Measurements from ENCODE around the gene AKAP8L.

AKAP8L gene

DNA sequence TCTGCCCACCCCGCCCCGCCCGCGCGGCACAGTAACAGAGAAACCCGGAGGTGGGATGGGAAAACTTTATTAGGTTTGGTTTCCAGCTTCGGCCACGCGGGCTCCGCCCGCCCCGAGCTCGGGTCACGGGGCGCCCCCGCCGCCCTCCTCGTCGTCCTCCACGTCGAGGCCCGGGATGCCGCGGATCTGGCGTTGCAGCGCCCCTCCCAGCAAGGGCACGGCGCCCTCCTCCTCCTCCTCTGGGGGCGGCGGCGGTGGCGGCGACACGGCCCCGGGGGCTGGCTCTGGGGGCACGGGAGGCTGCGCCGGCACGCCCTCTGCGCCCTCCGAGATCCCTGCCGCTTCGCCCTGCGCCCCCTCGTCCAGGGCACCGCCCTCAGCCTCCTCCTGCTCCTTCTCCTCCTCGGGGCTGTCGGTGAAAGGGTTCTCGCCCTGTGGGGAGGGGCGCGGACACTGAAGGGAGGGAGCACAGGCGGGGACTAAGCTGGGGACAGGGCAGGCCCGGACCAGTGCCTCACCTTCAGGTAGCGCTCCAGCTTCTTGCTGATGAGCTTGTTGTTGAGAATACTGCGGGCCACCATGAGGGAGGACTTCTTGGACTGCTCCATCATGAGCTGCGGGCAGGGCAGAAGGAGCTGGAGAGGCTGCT lies 38.7 kb downstream of the AKAP8L start:
- H3K36me3 ChIP-seq (ENCODE audit: control insufficient read depth in 1 of 2, insufficient read depth in 2 of 2, low read length in 2 of 2), result peaks cover 4 to 9% of the 10 kb centered on the region in 2 donors
- H3K9ac ChIP-seq (ENCODE audit: low read depth in 1 of 2, low read length in 2 of 2), result peak overlapping the region; percentile 64 to 82
- H3K27ac ChIP-seq (ENCODE audit: low read depth, low read length), result peak overlapping the region; percentile 73
- H3K27me3 ChIP-seq (ENCODE audit: control insufficient read depth in 1 of 2, insufficient read depth in 2 of 2, low read length in 2 of 2), result no peaks in the 10 kb centered on the region
- no peaks in the 10 kb centered on the region for H3K9me3 ChIP-seq (ENCODE audit: control insufficient read depth in 1 of 2, low read length in 2 of 2)
- H3K4me3 ChIP-seq (ENCODE audit: low read depth in 1 of 2, low read length in 2 of 2), result peak overlapping the region; percentile 74 to 76
- peaks cover 24 to 27% of the 10 kb centered on the region in 2 donors for H3K4me1 ChIP-seq (ENCODE audit: control insufficient read depth in 1 of 2, insufficient read depth in 2 of 2, low read length in 2 of 2)

- Histone ChIP-seq H3K27ac (ENCODE audit: low read depth, low read length) (peak within 1 kb of the TSS; percentile 94), H3K4me3 (ENCODE audit: low read depth in 1 of 2, low read length in 2 of 2) (peak within 1 kb of the TSS; percentile 85 to 100), H3K4me1 (ENCODE audit: control insufficient read depth in 1 of 2, insufficient read depth in 2 of 2, low read length in 2 of 2) (peaks cover 24 to 34% of the 10 kb centered on the region in 2 donors), H3K9ac (ENCODE audit: low read depth in 1 of 2, low read length in 2 of 2) (peak within 1 kb of the TSS; percentile 64 to 82), H3K36me3 (ENCODE audit: control insufficient read depth in 1 of 2, insufficient read depth in 2 of 2, low read length in 2 of 2) (peaks cover 4 to 16% of the 10 kb centered on the region in 2 donors), H3K27me3 (ENCODE audit: control insufficient read depth in 1 of 2, insufficient read depth in 2 of 2, low read length in 2 of 2) (no peaks in the 10 kb centered on the region), H3K9me3 (ENCODE audit: control insufficient read depth in 1 of 2, low read length in 2 of 2) (no peaks in the 10 kb centered on the region)
Measured at GRCh38 chr19:15379083-15379998, 39.4 kb downstream of the AKAP8L start, which contains the start of gene AKAP8. AKAP8 (minus strand) TSS chr19:15379787; CDS start chr19:15379731, 56 bp downstream.

DNA sequence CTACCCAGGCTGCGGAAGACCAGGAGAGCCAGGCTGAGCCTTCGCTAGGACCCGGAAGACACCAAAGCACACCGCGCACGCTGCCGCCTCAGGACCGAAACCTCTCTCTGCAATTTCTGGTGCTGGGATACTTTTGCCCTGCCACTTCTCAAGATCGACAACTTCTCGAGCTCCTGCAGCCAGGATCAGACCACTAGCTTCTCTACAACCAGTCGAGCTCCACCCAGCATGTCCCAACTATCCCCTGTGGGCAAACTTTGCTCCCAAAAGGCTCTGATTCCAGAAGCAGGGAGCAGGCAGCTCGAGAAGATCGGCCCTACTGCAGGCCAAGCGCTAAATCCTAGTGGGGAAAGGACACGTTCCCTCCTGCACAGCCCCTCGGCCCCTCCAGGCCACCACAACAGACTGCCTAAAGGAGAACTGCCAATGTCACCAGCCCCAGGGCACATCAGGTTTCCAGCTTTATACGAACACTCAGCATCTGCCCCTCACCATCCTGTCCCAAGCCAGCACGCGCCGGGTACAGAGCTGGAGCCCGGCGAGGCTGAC lies 40.2 kb downstream of the AKAP8L start:
- H3K4me1 ChIP-seq (ENCODE audit: control insufficient read depth in 1 of 2, insufficient read depth in 2 of 2, low read length in 2 of 2), result peaks cover 24 to 37% of the 10 kb centered on the region in 2 donors
- peak overlapping the region; percentile 60 to 82 for H3K9ac ChIP-seq (ENCODE audit: low read depth in 1 of 2, low read length in 2 of 2)

DNA sequence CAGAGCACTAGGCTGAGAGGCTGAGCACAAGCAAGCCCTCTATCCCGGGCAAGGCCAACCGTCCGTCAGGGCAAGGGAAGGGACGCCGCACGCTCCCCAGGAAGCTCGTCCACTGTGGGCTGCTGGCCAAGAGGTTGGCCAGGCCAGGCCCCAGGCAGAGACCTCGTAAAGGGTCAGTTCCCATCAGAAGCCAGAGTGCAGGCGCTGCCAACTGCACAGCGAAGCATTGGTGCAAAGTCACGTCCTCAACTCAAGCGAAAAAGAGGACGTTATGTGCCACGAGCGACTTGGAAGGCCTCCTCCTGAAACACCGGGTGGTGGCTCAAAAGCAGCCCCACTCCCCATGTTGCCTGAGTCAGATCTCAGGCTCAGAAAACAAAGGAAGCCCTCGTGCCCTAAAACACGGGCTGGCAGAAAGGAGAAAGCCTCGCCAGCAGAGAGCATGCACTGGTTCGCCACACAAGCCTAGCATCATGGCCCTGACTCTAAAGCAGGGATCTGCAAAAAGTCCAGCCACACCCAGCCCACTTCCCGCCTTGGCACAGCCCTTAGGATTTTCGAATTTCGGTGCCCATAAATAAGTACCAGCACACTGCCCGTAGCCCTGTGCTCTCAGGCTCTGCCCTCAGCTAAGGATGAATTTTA lies 43.9 kb downstream of the AKAP8L start:
- Histone ChIP-seq H3K27ac (ENCODE audit: low read depth, low read length) (peak overlapping the region; percentile 14), H3K4me1 (ENCODE audit: control insufficient read depth in 1 of 2, insufficient read depth in 2 of 2, low read length in 2 of 2) (peaks cover 15 to 27% of the 10 kb centered on the region in 2 donors), H3K4me3 (ENCODE audit: low read depth in 1 of 2, low read length in 2 of 2) (peak overlapping the region in 1 of 2 donors; percentile 3), H3K9ac (ENCODE audit: low read depth in 1 of 2, low read length in 2 of 2) (no peak overlapping the region), H3K36me3 (ENCODE audit: control insufficient read depth in 1 of 2, insufficient read depth in 2 of 2, low read length in 2 of 2) (peaks cover 18 to 50% of the 10 kb centered on the region in 2 donors), H3K9me3 (ENCODE audit: control insufficient read depth in 1 of 2, low read length in 2 of 2) (no peaks in the 10 kb centered on the region), H3K27me3 (ENCODE audit: control insufficient read depth in 1 of 2, insufficient read depth in 2 of 2, low read length in 2 of 2) (no peaks in the 10 kb centered on the region)

More for the DNA sequence above, 40.2 kb downstream of the AKAP8L start:
- no peaks in the 10 kb centered on the region for H3K9me3 ChIP-seq (ENCODE audit: control insufficient read depth in 1 of 2, low read length in 2 of 2)
- H3K27ac ChIP-seq (ENCODE audit: low read depth, low read length), result peak overlapping the region; percentile 94
- peak overlapping the region; percentile 85 to 100 for H3K4me3 ChIP-seq (ENCODE audit: low read depth in 1 of 2, low read length in 2 of 2)
- H3K27me3 ChIP-seq (ENCODE audit: control insufficient read depth in 1 of 2, insufficient read depth in 2 of 2, low read length in 2 of 2), result no peaks in the 10 kb centered on the region
- H3K36me3 ChIP-seq (ENCODE audit: control insufficient read depth in 1 of 2, insufficient read depth in 2 of 2, low read length in 2 of 2), result peaks cover 4 to 23% of the 10 kb centered on the region in 2 donors

- Histone ChIP-seq H3K4me1 (ENCODE audit: control insufficient read depth in 1 of 2, insufficient read depth in 2 of 2, low read length in 2 of 2) (peaks cover 15 to 27% of the 10 kb centered on the region in 2 donors), H3K9me3 (ENCODE audit: control insufficient read depth in 1 of 2, low read length in 2 of 2) (no peaks in the 10 kb centered on the region), H3K27ac (ENCODE audit: low read depth, low read length) (no peak overlapping the region), H3K4me3 (ENCODE audit: low read depth in 1 of 2, low read length in 2 of 2) (no peak overlapping the region), H3K36me3 (ENCODE audit: control insufficient read depth in 1 of 2, insufficient read depth in 2 of 2, low read length in 2 of 2) (peaks cover 26 to 57% of the 10 kb centered on the region in 2 donors), H3K27me3 (ENCODE audit: control insufficient read depth in 1 of 2, insufficient read depth in 2 of 2, low read length in 2 of 2) (no peaks in the 10 kb centered on the region), H3K9ac (ENCODE audit: low read depth in 1 of 2, low read length in 2 of 2) (no peak overlapping the region)
Measured at GRCh38 chr19:15374105-15374651, 44.6 kb downstream of the AKAP8L start.

DNA sequence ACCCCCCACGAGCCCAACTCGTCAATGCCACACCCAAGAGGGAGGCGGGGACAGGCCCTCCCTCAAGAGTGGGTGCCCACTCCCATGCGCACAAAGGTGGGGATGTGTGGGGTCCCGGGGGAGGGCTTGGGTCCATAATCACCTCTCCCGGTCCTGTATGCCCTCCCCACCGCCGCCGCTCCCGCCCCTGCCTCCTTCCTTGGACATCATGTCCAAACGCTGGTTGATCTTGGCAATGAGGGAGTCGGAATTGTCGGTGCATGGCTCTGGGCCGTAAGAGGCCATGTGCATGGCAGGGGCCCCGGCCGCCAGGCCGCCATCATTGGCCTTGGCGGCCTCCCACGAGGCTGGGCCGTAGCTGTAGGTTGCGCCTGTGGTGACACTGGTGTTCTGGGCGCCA lies 45.1 kb downstream of the AKAP8L start:
- Histone ChIP-seq H3K9me3 (ENCODE audit: control insufficient read depth in 1 of 2, low read length in 2 of 2) (no peaks in the 10 kb centered on the region), H3K4me3 (ENCODE audit: low read depth in 1 of 2, low read length in 2 of 2) (no peak overlapping the region), H3K36me3 (ENCODE audit: control insufficient read depth in 1 of 2, insufficient read depth in 2 of 2, low read length in 2 of 2) (peaks cover 31 to 63% of the 10 kb centered on the region in 2 donors), H3K27me3 (ENCODE audit: control insufficient read depth in 1 of 2, insufficient read depth in 2 of 2, low read length in 2 of 2) (no peaks in the 10 kb centered on the region), H3K27ac (ENCODE audit: low read depth, low read length) (no peak overlapping the region), H3K9ac (ENCODE audit: low read depth in 1 of 2, low read length in 2 of 2) (no peak overlapping the region), H3K4me1 (ENCODE audit: control insufficient read depth in 1 of 2, insufficient read depth in 2 of 2, low read length in 2 of 2) (peaks cover 15 to 27% of the 10 kb centered on the region in 2 donors)

GRCh38 chr19:15372891-15373301 lies 45.9 kb downstream of the AKAP8L start:
- no peaks in the 10 kb centered on the region for H3K27me3 ChIP-seq (ENCODE audit: control insufficient read depth in 1 of 2, insufficient read depth in 2 of 2, low read length in 2 of 2)
- no peak overlapping the region for H3K27ac ChIP-seq (ENCODE audit: low read depth, low read length)
- no peak overlapping the region for H3K9ac ChIP-seq (ENCODE audit: low read depth in 1 of 2, low read length in 2 of 2)
- no peak overlapping the region for H3K4me3 ChIP-seq (ENCODE audit: low read depth in 1 of 2, low read length in 2 of 2)
- no peaks in the 10 kb centered on the region for H3K9me3 ChIP-seq (ENCODE audit: control insufficient read depth in 1 of 2, low read length in 2 of 2)
- peaks cover 15 to 24% of the 10 kb centered on the region in 2 donors for H3K4me1 ChIP-seq (ENCODE audit: control insufficient read depth in 1 of 2, insufficient read depth in 2 of 2, low read length in 2 of 2)
- peaks cover 38 to 70% of the 10 kb centered on the region in 2 donors for H3K36me3 ChIP-seq (ENCODE audit: control insufficient read depth in 1 of 2, insufficient read depth in 2 of 2, low read length in 2 of 2)

DNA sequence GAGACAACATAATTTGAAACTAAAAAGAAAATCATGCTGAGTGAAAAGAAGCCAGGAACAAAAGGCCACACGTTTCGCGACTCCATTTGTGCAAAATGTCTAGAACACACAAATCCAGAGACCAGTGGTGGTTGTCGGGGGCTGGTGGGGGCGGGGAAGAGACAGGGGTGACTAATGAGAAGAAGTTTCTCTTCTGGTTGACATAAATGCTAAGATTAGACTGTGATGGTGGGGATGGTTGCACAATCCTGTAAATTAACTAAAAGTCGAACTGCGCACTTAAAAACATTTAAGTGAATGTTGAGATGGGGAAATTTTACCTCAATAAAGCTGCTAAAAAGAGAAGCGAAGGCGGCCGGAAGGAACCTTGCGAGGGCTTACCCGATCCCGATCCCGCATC lies 46.3 kb downstream of the AKAP8L start:
- H3K4me3 ChIP-seq (ENCODE audit: low read depth in 1 of 2, low read length in 2 of 2), result no peak overlapping the region
- peaks cover 41 to 74% of the 10 kb centered on the region in 2 donors for H3K36me3 ChIP-seq (ENCODE audit: control insufficient read depth in 1 of 2, insufficient read depth in 2 of 2, low read length in 2 of 2)
- H3K27me3 ChIP-seq (ENCODE audit: control insufficient read depth in 1 of 2, insufficient read depth in 2 of 2, low read length in 2 of 2), result no peaks in the 10 kb centered on the region
- no peak overlapping the region for H3K27ac ChIP-seq (ENCODE audit: low read depth, low read length)
- H3K4me1 ChIP-seq (ENCODE audit: control insufficient read depth in 1 of 2, insufficient read depth in 2 of 2, low read length in 2 of 2), result peaks cover 12 to 21% of the 10 kb centered on the region in 2 donors
- H3K9me3 ChIP-seq (ENCODE audit: control insufficient read depth in 1 of 2, low read length in 2 of 2), result no peaks in the 10 kb centered on the region
- no peak overlapping the region for H3K9ac ChIP-seq (ENCODE audit: low read depth in 1 of 2, low read length in 2 of 2)

DNA sequence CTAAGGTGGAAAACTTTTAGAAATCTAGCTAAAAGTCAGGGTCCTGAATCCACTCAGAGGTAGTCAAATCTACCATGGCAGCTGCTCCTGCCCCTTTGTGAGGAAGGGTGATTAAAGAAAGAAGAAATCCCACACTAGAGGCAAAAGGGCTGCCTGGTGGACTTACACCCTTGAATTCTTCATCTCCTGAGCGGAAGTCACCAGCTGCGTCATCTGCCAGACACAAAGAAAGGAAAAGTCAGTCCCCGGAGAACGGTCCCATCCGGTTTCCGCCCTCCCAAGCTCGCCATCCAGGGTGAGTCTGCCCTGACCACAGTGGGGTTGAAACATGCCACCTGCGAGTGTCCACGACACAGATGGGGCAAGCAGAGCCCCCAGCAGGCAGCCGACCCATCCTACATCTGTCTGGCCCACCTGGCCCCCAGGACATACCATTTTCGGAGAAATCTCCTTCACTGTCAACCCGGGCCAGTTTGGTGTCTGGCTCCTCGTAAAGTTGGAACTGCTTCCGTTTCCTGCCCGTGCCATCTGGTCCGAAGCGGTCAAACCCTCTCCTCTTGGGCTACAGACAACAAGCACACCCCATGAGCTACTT lies 46.9 kb downstream of the AKAP8L start:
- Histone ChIP-seq H3K9ac (ENCODE audit: low read depth in 1 of 2, low read length in 2 of 2) (no peak overlapping the region), H3K36me3 (ENCODE audit: control insufficient read depth in 1 of 2, insufficient read depth in 2 of 2, low read length in 2 of 2) (peaks cover 37 to 80% of the 10 kb centered on the region in 2 donors), H3K4me1 (ENCODE audit: control insufficient read depth in 1 of 2, insufficient read depth in 2 of 2, low read length in 2 of 2) (peaks cover 7 to 16% of the 10 kb centered on the region in 2 donors), H3K27ac (ENCODE audit: low read depth, low read length) (no peak overlapping the region), H3K27me3 (ENCODE audit: control insufficient read depth in 1 of 2, insufficient read depth in 2 of 2, low read length in 2 of 2) (no peaks in the 10 kb centered on the region), H3K4me3 (ENCODE audit: low read depth in 1 of 2, low read length in 2 of 2) (no peak overlapping the region), H3K9me3 (ENCODE audit: control insufficient read depth in 1 of 2, low read length in 2 of 2) (no peaks in the 10 kb centered on the region)

All from duodenal mucosa (tissue), 2 donors.